Stimulated activated CD4-positive, alpha-beta T cell treated with anti-CD3 and anti-CD28 coated beads, Interleukin-15, amount 100 ng/mL, for 1 hour (primary cell): ENCODE results near the gene RDH5.

Source experiments
- DNase-seq, 2 donors: peaks; one replicate each; pipeline ENCODE4 v3.0.0-alpha.2; 2020; ENCODE audit warnings: low read depth in 1 of 2, low spot score in 1 of 2

The RDH5 gene

DNA sequence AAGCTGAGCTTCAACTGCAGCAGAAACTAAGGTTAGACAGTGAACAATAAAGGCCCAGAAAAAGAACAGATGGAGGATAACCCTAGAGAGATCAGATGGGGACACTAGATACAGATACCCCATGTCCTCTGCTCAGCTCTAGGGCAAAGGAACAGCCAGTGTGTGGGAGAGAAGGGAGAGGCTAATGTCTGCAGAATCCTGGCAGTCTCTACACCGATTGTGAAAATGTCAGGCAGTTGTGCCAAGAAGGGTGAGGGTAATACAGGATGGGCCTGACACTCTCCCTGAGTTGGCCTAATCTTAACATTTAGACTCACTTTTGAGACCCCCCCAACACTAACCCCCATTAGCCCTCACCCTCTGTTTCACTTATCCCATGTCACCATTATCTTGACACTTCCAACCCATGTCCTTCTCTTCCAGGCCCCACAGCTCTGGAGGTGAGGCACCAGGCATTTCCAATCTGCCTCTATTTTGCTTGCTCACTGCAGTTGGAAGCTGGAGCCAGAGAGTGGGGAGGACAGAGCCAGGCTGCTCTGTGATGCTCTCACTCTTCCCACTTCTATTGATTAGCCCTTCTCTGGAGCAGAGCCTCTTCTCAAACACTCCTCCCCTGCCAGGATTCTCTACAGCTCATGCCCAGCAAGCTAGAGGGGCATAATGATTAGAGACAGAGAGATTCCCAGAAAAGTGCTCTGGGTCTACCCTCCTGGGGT is 7.3 kb upstream of the RDH5 start:
- DNase-seq, result no peak

DNA sequence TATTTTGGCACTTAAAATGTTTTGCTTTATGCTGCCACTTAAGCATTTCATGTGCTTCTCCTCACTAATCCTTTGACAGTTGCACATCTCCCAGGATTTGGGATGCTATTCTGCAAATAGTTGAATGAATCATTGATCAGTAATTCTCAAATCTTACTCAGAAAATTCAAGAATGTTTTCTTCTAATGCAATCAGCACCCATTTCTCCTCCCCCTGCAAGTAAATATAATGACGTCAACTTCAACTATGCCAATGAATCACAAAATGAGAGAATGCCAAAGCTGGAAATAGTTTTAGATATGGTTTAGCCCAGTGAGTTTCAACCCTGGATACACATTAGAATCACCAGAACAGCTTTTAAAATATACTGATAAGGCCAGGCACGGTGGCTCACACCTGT is 6.5 kb upstream of the RDH5 start:
- no peak for DNase-seq

DNA sequence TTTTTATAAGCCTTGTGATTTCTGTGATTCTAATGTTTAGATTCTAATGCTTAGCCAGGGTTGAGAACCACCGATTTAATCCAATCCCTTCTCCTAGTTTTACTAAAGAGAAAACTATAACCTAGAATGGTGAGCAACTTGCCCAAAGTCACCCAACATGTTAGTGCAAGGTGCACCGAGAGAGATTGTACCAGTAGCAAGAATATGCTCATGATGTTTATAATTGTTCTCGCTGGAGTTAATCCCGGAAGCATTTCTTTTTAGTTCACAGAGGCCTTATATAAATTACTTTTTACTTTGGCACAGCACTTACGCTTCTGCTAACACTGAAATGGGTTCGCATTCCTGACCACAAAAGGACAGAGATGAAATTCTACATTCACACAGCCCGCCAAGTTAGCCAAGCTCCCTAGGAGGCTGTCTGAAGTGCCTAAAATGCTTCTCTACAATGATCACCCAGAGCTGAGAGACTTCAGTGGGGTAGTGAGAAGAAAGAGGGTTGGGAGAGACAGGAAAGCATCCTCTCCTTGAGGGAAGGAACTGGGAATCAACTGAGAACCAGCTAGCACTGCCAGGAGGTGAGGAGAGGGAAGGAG is 4.9 kb upstream of the RDH5 start:
- no peak for DNase-seq

DNA sequence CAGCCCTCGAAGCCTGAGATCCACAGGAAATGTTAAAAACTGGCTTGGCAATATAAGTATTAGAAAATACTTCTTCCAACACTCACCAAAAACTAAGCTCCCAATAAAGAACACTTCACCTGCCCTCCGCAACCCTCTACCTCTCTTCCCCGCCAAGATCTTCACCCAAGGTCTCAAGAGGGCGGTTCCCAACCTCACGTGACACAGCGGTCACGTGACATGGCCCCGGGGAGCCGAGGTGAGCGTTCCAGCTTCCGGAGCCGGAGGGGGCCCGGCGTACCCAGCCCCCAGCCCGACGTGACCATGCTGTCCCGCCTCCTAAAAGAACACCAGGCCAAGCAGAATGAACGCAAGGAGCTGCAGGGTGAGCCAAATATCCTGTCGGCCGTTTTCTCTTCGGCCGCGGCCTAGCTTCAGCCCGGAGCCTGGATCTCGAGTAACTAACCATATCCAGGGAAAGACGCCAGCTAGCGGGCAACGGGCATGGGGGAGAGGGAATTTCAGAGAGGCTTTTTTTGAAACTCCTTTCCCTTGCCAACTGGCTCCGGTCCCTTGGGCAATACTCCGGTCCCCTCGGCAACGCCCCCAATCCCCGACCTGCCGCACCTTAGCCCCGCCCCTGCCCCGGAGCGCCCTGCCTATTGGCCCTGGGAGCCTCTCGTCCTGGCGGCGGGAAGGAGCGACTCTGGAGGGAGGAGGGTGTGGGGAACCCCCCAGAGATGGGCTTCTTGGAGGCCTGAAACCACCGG is 4.2 kb upstream of the RDH5 start, which contains the start of gene BLOC1S1:
TSS of gene BLOC1S1 (plus strand) at position 214 of the 749 bp plus-strand sequence. CDS start at position 220, 6 bp downstream.
- DNase-seq, result peak; percentile 83 to 92

DNA sequence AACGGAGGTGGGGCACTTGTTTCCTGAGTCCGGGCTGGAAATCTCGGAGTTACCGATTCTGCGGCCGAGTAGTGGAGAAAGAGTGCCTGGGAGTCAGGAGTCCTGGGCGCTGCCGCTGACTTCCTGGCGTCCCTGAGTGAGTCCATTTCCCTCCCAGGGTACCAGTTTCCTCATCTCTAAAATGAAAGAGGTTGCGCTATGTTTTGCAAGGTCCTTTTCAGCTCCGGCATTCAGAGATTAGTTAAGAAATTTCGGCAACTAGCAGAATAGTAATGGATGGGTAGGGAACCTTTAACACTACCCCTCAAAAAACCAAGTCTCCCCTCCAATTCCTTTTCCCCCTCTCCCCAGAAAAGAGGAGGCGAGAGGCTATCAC is 3.6 kb upstream of the RDH5 start:
- no peak for DNase-seq

DNA sequence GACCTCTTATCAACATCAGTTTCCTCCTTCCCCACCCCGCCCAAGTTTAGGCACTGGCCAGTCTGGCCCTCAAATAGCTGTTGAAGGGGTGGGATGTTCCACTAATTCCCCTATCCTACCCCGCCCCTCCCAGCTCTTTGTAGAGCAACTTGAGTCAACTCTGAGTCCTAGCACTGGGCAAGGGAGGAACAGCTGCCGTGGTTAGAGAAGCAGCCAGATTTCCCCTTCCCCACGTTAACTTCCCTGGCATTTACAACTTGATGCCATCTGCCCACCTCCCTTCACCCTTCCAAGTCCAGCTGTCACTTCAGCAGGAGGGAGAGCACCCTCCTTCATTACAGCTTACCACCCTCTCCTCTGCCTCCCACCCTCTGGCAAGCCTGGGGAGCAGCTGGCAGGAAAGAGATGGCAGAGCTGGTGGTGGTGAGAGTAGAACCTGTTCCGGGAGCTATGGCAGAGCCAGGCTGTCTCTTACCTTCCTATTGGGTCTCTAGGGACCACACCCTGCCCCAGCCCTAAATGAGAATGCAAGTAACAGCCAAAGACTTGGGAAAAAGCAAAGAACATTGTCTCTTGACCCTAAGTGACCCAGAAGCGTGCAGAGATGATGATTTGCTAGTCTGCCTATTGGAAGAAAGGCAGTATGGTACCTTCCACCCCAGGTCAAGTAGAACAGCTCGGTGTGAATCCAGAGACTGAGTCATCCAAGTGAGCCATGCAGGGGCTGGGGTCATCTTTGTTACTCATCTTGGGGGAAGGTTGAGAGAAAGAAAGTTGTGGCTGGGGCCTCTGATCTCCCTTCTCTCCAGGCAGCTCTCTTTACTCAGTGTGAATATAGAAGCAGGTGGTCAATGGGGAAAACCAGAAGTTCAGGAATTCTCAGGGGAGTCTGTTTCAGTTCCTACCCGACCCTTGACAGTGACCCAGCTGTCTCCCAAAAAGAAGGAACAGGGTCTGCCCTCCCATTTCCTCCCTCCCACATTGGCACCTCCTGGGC is 2.9 kb upstream of the RDH5 start:
- no peak for DNase-seq

DNA sequence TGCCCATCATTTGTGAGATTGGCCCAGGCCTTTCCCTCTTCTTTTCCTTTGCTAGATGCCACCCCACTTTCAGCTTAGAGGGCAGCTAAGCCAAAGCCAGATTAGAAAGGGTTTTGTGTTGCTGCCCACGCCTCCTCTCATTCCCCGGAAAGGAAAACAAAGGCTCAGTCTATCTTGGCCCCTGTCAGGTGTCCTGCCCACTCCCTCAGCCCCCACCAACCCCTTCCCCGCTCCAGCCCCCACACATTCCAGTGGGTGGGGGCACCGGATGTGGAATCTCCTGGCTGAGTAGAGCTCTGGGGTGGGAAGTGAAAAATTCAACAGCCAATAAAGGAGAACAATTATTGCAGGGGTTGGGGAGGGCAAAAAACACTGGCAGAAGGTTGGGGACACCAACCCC is 2.2 kb upstream of the RDH5 start:
- DNase-seq, result no peak

DNA sequence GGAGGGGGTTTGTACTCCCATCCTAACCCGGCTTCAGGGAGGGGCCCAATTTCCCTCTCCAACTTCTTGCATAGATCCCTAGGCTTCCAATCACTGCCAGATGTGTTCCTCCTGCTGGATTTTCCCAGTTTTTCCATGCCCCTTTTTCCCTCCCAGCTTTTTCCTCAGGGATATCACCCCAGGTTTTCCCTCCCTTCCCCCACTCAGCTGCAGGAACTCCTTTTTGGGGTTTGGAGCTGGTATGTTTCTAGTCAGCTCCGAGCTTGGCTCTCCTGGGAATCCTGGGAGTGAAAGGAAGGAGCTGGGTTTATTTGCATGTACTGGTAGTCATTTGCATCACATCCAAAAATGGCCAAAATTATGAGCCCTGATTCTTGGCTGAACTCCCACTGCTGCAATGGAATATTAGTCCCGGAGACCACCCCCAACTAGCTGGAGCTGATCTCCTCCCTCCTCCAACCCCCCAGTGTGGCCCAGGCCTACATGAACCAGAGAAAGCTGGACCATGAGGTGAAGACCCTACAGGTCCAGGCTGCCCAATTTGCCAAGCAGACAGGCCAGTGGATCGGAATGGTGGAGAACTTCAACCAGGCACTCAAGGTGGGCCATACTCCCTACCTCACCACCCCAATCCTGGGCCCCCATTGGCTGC is 1.4 kb upstream of the RDH5 start:
- no peak for DNase-seq

DNA sequence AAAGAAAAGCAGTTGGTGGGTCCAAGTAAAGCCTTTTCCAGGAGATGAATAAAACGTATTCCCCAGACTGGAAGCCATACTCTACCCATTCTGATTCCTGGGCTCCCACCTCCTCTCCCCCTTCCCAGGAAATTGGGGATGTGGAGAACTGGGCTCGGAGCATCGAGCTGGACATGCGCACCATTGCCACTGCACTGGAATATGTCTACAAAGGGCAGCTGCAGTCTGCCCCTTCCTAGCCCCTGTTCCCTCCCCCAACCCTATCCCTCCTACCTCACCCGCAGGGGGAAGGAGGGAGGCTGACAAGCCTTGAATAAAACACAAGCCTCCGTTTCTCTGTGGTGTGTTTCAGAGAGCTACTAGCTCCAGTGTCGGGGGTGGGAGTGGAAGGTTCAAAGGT is 822 bp upstream of the RDH5 start:
- no peak for DNase-seq

DNA sequence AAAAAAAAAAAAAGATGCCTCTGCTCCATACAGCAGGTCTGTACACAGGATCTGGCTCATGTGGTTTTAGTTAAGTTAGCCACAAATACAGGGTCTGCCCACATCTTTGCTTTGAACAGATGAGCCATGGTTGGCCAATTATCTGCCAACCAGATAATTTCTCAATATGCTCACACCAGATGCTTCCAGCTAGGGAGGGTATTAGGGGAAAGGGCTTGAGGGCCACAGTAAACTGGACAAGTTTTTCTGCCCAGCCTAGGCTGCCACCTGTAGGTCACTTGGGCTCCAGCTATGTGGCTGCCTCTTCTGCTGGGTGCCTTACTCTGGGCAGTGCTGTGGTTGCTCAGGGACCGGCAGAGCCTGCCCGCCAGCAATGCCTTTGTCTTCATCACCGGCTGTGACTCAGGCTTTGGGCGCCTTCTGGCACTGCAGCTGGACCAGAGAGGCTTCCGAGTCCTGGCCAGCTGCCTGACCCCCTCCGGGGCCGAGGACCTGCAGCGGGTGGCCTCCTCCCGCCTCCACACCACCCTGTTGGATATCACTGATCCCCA is 776 bp downstream of the RDH5 start:
- no peak for DNase-seq

DNA sequence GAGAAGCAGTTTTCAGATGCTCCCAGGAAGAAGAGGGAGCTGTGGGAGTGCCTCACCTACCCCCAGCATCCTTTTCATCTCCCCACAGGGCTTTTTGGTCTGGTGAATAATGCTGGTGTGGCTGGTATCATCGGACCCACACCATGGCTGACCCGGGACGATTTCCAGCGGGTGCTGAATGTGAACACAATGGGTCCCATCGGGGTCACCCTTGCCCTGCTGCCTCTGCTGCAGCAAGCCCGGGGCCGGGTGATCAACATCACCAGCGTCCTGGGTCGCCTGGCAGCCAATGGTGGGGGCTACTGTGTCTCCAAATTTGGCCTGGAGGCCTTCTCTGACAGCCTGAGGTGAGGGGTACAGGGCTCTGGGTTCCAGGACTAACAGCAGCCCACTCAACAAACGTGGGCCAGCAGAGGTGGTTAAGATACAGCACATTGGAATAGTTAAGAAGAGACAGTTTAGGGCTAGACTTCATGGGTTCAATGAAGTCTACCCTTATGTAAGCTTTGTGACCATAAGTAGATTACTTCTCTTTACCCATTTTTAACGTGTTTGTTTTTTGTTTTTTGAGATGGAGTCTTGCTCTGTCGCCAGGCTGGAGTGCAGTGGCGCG is 1.5 kb downstream of the RDH5 start:
- DNase-seq, result no peak

DNA sequence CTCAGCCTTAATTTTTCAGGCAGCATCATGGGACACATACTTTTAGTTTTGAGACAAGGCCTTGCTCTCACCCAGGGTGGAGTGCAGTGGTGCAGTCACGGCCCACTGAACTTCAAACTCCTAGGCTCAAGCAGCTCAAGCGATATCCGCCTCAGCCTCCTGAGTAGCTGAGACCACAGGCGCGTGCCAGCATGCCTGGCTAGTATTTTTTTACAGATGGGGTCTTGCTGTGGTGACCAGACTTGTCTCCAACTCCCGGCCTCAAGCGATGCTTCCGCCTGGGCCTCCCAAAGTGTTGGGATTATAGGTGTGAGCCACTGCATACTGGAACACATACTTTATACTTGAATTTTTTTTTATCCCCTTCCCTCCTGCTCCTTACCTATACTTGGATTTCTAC is 2.8 kb downstream of the RDH5 start:
- DNase-seq, result no peak

DNA sequence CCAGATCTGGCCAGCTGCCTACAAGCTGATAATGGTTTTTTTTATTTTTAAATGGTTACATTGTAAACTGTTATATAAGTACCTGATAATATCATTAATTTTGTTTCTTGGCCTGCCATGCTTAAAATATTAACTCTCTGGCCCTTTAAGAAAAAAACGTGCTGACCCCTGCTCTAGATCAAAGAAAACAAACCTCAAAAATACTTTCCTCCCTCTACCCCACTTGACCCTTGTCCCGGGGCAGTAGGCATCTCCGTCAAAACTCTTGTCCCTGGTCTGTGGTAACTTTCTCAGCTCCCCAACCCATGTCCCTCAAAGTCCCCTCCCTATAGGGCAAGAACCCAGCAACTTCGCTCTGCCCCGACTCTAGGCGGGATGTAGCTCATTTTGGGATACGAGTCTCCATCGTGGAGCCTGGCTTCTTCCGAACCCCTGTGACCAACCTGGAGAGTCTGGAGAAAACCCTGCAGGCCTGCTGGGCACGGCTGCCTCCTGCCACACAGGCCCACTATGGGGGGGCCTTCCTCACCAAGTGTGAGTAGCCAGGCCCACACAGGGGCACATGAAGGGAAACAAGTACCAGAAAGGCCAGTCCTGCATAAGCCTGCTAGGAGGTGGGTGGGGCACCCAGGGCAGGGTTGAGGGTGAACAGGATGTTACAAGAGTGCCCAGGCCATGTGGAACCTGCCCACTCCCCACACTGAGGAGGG is 3.5 kb downstream of the RDH5 start:
- DNase-seq, result no peak

DNA sequence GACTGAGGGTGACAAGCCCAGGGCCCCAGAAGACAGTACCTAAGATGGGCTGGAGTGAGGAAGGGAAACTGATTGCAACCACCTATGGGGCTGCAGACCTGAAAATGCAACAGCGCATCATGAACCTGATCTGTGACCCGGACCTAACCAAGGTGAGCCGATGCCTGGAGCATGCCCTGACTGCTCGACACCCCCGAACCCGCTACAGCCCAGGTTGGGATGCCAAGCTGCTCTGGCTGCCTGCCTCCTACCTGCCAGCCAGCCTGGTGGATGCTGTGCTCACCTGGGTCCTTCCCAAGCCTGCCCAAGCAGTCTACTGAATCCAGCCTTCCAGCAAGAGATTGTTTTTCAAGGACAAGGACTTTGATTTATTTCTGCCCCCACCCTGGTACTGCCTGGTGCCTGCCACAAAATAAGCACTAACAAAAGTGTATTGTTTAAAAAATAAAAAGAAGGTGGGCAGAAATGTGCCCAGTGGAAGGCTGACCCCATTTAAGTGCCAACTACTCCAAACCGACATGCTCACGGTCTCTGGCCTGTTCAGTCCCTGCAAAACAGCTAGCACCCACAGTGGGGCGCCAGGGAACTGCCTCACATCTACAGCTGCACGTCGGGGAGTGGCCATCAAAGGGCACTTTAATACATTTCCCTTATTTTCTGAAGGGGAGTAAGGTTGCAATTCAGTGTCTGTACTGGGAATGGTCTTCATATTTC is 4.2 kb downstream of the RDH5 start:
- DNase-seq, result peak; percentile 40 to 48

DNA sequence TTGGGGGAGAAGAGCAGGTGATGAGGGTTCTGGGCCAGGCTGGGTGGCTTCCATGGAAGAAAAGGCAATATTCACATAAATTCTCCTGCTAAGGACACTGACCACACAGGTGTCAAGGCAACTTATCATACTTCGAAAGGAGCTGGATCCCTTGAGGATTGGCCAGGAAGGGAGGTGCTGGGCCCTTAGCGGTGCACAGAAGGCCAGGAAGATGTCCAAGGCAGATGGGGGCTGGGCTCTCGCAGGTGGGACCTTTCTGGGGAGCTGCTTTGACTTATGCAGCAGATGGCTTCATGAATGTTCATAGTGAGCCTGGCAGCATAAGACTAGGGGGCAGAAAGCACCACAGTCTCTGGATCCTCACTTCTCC is 4.7 kb downstream of the RDH5 start:
- no peak for DNase-seq

DNA sequence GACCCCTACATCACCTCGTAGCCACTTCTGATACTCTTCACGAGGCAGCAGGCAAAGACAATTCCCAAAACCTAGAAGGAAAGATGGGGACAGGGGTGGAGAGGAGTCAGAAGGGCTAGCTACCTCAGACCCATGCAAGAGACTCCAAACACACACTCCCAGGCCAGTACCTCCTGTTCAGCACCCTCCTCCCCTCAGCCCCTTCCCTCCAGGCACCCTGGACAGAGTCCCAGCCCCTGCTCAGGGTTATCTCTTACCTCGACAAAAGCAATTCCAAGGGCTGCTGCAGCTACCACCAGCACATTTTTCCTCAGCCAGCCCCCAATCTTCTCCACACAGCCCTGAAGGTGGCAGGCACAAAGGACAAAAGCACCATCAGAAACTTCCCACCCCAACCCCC is 5.4 kb downstream of the RDH5 start:
- DNase-seq, result no peak

DNA sequence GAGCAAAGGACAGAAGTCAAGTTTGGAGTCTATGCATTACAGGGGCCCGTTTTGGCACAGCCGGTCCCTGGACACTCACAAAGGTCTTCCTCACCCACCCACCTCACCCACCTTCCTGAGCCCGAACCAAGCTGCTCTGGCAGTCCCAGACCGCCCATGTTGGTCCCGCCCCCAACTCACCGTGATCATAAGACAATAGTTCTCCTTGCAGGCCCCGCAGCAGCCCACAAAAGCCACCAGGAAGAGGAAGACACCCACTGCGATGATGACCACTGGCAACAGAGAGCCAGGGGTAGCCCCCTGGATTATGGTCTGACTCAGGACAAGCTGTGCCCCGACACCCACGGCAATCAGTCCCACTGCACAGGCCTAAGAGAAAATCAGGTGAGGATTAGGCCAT is 6.8 kb downstream of the RDH5 start:
- DNase-seq, result no peak

DNA sequence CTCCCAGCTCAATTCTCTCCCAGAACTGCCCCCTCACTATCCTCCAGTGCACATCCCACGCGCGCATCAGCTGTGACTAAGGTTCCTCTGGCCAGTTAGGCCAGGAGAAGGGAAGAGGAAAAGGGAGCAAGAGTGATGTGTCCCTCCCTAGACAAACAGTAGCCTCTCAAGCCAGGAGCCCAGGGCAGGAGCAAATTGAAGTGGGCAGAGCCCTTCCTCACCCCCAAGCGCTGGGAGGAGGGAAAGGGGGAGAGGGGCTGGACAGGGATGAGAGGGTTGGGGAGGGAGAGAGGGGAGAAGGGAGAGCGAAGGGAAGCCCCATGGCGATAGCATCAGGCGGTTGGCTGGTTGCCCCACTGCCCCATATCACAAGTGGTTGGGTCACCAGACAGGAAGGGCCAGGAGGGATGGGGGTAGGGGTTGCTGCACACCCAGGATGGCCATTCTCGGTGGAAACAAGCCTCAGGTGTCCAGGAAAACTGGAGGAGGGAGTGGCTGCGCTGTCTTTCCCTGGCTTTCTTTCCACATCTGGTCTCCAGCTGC is 7.5 kb downstream of the RDH5 start:
- no peak for DNase-seq
